GM18909 (cell line): ENCODE data around the gene MAST4.

Source experiments
- ATAC-seq: cut with Tn5 transposase; IDR thresholded peaks from one replicate; pipeline ENCODE4 v1.9.1; 2021; ENCODE audit warnings: mild to moderate bottlenecking; ENCODE audit not compliant: unreplicated experiment, poor library complexity

Gene MAST4

GRCh38 chr5:67045816-67046740 lies 449.9 kb downstream of the MAST4 start:
- no peak for ATAC-seq

- ATAC-seq = no peak
These were observed 451.0 kb downstream of the MAST4 start for GRCh38 chr5:67047160-67047559.

DNA sequence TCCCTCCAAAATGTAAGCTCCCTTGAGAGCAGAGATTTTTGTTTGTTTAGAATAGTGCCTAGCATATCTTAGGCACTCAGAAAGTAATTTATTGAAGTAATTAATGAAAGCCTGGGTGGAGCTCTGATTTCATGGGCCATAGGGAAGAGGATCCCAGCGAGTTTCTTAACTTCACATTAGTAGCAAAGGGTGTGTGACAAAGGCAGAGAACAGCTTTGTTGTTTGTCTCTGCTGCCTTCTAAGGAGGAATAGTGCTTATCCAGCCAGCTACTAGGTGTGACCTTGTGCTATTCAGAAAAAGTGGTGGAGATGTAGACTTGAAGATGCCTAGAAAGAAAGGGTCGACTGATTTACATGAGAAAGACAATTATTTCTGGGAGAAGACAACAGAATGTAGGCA lies 451.4 kb downstream of the MAST4 start:
- ATAC-seq = no peak

DNA sequence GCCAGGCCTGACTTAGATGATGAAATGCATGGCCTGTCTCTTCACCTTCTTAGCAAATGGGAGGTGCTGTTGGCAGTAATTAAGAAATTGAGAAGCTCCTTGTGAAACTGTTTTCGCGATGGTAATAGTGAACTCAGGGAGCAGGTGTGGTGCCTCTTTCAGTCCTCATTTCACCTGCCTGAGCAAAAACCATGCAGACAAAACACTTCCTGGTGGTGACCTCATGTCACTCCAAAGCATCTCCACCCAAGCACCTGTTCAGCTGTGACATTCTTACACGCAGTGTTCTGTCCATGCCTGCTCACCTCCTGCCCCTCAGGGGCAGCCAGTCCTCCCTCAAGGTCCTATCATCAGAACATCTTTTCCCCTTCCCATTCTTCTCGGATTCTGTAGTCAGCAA lies 453.9 kb downstream of the MAST4 start:
- ATAC-seq = no peak

GRCh38 chr5:67050635-67051034 lies 454.4 kb downstream of the MAST4 start:
- ATAC-seq = no peak

DNA sequence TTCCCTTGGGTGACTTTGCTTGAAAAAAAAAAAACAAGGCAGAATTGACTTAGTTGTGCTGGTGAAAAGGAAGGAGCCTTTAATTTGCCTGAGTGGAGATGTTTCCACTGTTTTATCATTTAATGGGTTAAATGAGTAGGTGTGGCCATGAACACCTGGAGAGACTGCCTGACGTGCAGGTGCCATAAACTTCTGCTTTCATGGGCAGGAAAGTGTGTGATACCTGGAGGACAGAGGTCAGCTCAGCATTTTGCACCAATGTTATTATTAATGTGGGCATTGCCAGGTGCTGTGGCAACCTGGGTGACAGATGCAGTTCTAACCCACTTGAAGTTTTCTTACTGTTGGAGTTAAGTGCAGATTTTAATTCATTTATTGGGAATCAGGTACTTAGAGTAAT lies 455.0 kb downstream of the MAST4 start:
- ATAC-seq = no peak

DNA sequence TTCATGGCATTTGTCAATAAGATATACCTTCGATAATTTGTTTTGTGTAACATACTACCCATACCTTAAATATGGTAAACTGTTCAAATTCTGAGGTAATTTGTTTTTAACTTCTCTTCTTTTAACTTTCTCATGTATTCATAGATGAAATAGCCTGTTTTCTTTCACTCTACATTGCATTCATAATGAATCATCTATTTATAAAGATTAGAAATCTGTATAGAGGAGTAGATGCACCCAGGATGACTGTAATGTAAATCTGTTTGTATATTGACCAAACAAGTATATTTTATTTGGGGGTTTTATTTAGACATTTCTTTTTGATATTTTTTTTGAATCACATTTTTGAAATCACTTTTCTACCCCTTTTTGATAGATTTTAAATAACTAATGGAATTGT lies 455.8 kb downstream of the MAST4 start:
- ATAC-seq = no peak

DNA sequence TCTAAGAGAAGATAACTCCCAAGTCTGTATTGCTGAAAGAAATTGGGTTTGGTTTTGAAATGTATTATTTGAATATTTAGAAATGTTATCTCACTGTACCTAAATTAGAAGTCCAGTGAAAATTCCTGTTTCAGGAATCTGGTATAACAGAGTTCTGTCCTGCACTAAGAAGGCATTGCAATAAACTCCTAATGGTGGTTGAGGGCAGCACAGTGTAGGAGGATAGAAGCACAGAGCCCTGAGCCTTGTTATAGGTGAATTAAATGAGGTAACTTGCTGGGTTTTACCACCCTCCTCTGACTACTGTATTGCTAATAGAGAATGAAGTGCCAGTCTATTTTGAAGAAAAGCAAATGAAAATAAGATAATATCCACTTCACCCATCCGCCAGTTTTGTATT lies 457.0 kb downstream of the MAST4 start:
- ATAC-seq = no peak

DNA sequence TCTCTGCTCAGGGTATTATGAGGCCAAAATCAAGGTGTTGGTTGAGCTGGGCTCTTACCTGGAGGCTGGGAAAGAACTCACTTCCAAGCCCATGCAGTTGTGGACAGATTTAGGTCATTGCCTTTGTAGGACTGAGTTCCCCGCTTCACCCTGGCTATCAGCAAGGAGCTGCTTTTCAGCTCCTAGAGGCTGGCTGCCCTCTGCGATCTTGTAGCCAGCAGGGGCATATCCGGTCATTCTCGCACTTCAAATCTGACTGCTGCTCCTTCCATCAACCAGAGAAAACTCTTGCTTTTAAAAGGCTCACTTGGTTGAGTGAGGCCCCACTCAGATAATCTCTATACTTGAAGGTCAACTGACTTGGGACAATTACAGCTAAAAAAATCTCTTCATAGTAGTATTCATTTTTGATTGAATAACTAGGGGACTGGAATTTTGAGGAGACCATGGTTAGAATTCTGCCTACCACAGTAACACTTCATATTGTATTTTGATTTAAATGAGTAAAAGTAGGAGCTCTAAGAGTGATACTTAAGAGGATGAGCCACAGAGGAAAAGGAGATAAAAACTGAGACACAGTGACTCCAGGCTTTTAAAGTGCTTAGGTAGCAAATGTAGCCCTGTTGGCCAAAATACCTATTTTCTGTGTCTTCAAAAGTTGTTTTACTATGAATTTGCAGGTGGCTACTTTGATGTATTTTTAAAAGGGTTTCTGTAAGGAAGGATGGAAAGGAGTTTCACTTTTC lies 463.0 kb downstream of the MAST4 start:
- ATAC-seq = no peak

GRCh38 chr5:67059744-67060490 lies 463.7 kb downstream of the MAST4 start:
- ATAC-seq = no peak

DNA sequence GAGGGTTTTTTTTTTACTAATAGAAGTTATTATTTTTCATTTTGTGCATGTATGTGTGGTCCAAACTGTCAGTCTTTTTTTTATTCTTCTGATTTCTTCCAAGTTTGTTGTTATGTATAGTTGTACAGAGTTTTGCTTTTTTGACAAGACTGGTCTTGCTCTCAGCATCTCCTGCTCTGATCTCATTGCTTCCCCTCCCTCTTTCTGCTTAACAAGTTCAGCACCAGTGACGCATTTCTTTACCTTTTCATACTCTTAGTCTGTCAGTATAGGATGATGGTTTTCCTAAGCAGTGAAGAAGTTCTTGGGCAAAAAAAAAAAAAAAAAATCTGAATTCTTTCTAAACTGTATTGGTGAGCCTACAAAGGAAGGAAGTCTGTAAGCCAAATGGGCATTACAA lies 465.3 kb downstream of the MAST4 start:
- no peak for ATAC-seq

- ATAC-seq = no peak
These were observed 466.9 kb downstream of the MAST4 start for GRCh38 chr5:67063055-67063454.

DNA sequence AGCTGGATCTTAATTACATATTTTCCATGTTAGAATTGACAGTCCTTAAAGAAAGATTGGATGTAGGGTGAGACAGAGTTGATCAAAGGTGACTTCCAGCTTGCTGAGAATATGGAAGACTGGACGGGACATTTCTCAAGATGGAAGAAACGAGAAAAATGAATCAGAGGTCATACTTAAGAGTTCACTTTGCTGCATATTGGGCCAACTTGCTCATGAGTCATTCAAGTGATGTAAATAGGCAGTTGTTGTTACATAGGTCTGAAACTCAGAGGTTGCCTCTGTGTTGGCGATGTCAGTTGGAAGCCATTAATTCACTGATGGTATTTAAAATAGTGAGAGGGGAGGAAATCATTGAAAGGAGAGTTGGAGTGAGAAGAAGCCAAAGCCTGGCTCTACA lies 467.6 kb downstream of the MAST4 start:
- ATAC-seq = no peak

- peak; percentile 67 for ATAC-seq
These were observed 469.0 kb downstream of the MAST4 start for GRCh38 chr5:67065237-67065636.

GRCh38 chr5:67065696-67066095 lies 469.5 kb downstream of the MAST4 start:
- no peak for ATAC-seq

DNA sequence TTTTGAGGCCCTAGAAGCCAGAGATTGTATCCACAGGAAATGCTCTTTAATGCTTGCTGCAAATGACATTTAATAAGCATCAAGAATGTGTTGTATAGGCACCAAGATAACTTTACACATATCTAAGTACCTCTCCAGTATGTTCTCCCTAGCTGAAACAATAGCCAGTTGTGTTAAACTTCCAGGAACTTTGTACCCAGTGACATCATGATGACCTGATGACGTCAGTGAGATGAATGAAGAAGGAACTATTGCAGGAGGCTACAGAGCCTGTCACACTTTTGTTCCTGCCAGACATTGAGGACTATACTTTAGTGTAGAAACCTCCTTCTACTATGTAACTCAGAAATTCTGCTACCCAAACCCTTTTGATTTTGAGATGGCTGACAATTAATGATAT lies 470.6 kb downstream of the MAST4 start:
- ATAC-seq = no peak

DNA sequence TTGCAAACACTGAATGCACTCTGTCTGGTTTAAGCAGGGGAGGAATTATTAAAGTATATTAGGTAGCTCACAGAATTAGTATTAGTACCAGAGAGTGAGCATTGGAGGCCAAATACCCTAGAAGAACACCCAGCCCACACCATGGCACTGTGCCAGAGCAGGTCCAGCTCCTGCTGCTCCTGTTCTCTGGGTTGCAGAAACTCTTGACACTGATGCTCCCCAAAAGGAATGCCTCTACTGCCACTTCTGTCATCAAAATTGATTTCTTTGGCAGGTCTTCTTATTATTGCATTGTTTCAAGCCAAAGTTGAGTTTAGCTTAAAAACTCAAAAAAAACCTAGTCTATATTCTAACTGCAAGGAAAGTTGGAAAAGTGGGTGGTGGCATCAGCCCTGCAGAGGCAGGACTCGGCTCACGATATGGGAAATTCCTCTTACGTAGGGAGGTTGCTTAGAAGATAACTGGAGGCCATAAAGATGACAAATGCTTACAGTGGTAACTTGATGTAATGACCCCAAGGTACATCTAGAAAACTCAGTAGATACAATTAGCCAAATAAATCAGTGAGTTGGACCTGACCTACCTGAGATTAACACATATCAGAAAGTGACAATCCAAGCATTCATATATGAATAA lies 477.0 kb downstream of the MAST4 start:
- ATAC-seq = no peak

DNA sequence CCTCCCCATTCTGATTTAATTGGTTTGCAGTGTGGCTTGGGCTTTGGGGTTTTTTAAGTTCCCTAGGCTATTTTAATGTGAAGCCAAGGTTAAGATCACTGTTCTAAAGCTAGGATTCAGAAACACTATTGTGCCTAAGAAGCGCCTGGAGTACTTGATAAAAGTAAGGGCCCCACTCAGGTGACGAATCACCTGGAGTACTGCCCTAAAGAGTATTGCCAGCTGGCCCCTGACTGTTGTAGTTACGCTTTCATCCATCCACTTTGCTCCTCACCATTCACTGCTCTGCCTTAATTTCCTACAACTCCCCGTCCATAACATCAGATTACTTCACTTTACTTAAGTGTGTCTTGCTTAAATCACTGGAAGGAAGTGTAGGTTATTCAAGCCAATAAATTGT lies 481.1 kb downstream of the MAST4 start:
- ATAC-seq = no peak

DNA sequence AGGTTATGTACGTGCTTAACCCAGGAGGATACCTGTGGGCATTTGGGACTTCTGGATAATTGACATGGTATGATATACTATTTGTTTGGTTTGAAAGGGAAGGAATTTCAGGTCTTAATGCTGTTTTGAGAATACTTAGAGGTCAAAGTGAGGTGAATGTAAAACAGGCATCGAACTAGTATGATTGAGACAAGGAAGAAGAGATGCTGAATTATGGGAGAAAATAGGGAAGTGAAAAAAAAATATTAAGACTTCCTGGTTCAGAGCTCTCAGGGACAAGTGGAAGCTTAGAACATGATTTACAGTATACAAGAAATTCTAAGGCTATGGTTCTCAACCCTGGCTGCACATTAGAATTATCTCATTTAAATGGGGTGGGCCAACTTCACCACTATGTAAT lies 485.1 kb downstream of the MAST4 start:
- no peak for ATAC-seq

- no peak for ATAC-seq
These were observed 486.7 kb downstream of the MAST4 start for GRCh38 chr5:67082941-67083340.
